Activated T-helper 1 cell treated with anti-CD3 and anti-CD28 coated beads, Interleukin-12 subunit alpha, Interleukin-12 subunit beta, Interleukin-2, Interleukin-4 antibody, amounts not matched to agents 30 ng/mL and 10 ng/mL and 1 ng/mL, durations not matched to agents 14 hours and 24 hours and 36 hours (primary cell): ENCODE results near the gene AGL. TPM values are rescaled to one million over a fixed set of nuclear protein-coding genes. Genes with fewer than 3 reads are reported as not detected.
A peak's percentile ranks its signal among the peaks of the same experiment; 100 is the strongest.
"Not testable (repeated sequence)": the region's sequence is repeated elsewhere in the genome, so short reads cannot be mapped to it uniquely, and the experiment has no call there.

Source experiments
- DNase-seq: peaks from one replicate; pipeline ENCODE4 v3.0.0; 2021; ENCODE audit warnings: low spot score
- H3K27ac Mint-ChIP-seq: one replicate; pipeline ENCODE4 v1.8.0; 2021; ENCODE audit warnings: mild to moderate bottlenecking, mixed read lengths
- H3K27me3 Mint-ChIP-seq: one replicate; pipeline ENCODE4 v1.8.0; 2022; ENCODE audit warnings: mild to moderate bottlenecking, moderate library complexity, mixed read lengths; ENCODE audit not compliant: insufficient read depth
- H3K36me3 Mint-ChIP-seq: one replicate; pipeline ENCODE4 v1.8.0; 2021; ENCODE audit warnings: low read depth, mixed read lengths
- H3K4me1 Mint-ChIP-seq: one replicate; pipeline ENCODE4 v1.8.0; 2021; ENCODE audit warnings: low read depth, mixed read lengths
- H3K4me3 Mint-ChIP-seq: one replicate; pipeline ENCODE4 v1.8.0; 2021; ENCODE audit warnings: mild to moderate bottlenecking, moderate library complexity, mixed read lengths
- H3K9me3 Mint-ChIP-seq: one replicate; pipeline ENCODE4 v1.8.0; 2021; ENCODE audit warnings: mixed read lengths
- intact Hi-C: fragments of 100-400 bp; cut with micrococcal nuclease; formaldehyde crosslinking; loops from one replicate; pipeline ENCODE4 v1.15.1; 2024
- total RNA-seq: library from RNA; stranded (reverse); gene quantifications from 2 replicates; pipeline ENCODE4 v1.2.3, GENCODE V29; 2022

AGL gene
- total RNA-seq, 1 donor from 2014 or later = 10.7 TPM

DNA sequence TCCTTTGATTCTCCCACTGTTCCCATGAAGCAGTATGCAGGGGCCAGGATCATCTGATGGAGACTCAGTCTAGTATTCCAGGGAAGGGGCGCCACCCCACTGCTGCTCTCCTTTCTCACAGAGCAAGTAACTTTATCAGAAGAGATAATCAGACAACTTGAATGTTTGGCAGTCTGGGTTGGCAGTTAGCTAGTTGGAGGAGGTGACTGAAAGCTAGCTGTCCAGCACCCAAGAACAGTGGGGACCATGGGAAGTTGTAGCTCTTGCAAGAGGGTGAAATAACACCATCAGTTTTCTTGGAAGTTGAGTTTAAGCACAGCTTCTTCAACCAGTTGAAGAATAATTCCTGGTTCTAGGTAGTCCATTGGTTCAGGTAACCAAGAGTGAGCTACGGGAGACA is 22.2 kb upstream of the AGL start:
- H3K4me3 Mint-ChIP-seq = no peak overlapping the region
- H3K27ac Mint-ChIP-seq = no peak overlapping the region
- peaks cover 7% of the 10 kb centered on the region for H3K27me3 Mint-ChIP-seq
- no peaks in the 10 kb centered on the region for H3K36me3 Mint-ChIP-seq
- H3K9me3 Mint-ChIP-seq = no peaks in the 10 kb centered on the region
- H3K4me1 Mint-ChIP-seq = no peaks in the 10 kb centered on the region
- intact Hi-C loops = no loop called here
- no peak for DNase-seq

- DNase-seq = no peak
- H3K27me3 Mint-ChIP-seq = peaks cover 7% of the 10 kb centered on the region
- H3K9me3 Mint-ChIP-seq = no peaks in the 10 kb centered on the region
- no peaks in the 10 kb centered on the region for H3K4me1 Mint-ChIP-seq
- no peaks in the 10 kb centered on the region for H3K36me3 Mint-ChIP-seq
- no peak overlapping the region for H3K27ac Mint-ChIP-seq
- no peak overlapping the region for H3K4me3 Mint-ChIP-seq
- intact Hi-C loops = no loop called here
These were observed 20.9 kb upstream of the AGL start for GRCh38 chr1:99829269-99829668.

- H3K27ac Mint-ChIP-seq, DNase-seq, H3K4me3 Mint-ChIP-seq, H3K4me1 Mint-ChIP-seq, H3K9me3 Mint-ChIP-seq, intact Hi-C loops, H3K36me3 Mint-ChIP-seq, H3K27me3 Mint-ChIP-seq: not testable (repeated sequence)
These were observed 16.2 kb upstream of the AGL start for GRCh38 chr1:99833911-99834310.

DNA sequence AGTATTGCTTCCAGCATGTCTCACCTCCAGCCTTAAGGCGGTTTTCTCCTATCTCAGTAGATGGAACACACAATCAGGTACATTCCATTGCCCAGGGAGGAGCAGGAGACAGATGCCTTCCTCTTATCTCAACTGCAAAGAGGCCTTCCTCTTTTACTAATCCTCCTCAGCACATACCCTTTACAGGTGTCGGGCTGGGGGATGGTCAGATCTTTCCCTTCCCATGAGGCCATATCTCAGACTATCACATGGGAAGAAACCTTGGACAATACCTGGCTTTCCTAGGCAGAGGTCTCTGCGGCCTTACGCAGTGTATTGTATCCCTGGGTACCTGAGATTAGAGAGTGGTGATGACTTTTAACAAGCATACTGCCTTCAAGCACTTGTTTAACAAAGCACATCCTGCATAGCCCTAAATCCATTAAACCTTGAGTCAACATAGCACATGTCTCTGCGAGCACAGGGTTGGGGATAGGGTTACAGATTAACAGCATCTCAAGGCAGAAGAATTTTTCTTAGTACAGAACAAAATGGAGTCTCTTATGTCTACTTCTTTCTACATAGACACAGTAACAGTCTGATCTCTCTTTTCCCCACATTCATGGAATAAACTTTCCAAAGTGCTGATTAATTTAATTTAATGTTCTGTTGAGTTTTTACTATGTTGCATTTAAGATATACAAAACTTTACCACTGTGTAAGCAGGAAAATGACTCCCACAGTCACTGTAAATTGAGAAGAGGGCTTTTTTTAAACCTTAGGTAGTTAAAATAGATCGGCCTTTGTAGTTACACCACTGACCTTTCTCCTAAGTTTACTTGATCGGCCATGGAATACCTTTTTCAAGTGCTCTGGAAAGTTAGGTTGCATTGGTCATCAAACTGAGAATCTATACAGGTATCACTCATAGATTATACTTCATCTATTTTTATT is 13.7 kb upstream of the AGL start:
- H3K36me3 Mint-ChIP-seq, DNase-seq, intact Hi-C loops, H3K4me1 Mint-ChIP-seq, H3K27ac Mint-ChIP-seq, H3K9me3 Mint-ChIP-seq, H3K4me3 Mint-ChIP-seq: not testable (repeated sequence)
- H3K27me3 Mint-ChIP-seq = peaks cover 10% of the 10 kb centered on the region

DNA sequence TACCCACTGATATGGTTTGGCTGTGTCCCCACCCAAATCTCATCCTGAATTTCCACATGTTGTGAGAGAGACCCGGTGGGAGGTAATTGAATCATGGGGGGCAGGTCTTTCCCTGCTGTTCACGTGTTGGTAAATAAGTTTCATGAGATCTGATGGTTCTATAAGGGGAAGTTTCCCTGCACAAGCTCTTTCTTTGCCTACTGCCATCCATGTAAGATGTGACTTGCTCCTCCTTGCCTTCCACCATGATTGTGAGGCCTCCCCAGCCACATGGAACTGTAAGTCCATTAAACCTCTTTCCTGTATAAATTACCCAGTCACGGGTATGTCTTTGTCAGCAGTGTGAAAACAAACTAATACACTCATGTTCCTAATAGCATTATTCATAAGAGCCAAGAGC is 9.8 kb upstream of the AGL start:
- H3K9me3 Mint-ChIP-seq, H3K27me3 Mint-ChIP-seq, H3K4me3 Mint-ChIP-seq, H3K27ac Mint-ChIP-seq, H3K36me3 Mint-ChIP-seq, H3K4me1 Mint-ChIP-seq, intact Hi-C loops, DNase-seq: not testable (repeated sequence)

DNA sequence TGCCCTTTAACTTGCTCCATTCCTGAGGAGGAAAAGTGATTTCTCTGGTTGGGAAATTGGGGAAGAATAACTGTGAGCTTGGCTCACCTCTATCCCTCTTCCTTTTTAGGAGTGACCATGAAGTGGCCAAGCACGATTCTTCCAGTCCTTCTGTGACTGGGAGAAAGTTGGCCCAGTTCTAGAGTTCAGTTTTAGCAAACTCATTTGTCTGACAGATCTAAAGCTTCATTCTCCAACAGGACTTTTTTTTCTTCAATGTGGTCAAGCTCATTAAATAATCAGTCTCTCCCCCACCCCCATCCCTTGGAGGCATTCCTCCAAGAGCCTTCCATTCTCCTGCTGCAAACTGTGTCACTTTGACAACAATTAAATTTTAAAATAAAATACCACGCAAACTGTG is 6.4 kb upstream of the AGL start:
- Mint-ChIP-seq H3K27me3 (peaks cover 11% of the 10 kb centered on the region), H3K4me1 (no peaks in the 10 kb centered on the region), H3K9me3 (peaks cover 6% of the 10 kb centered on the region), H3K4me3 (no peak overlapping the region), H3K36me3 (no peaks in the 10 kb centered on the region), H3K27ac (no peak overlapping the region)
- no peak for DNase-seq
- intact Hi-C loops = no loop called here

DNA sequence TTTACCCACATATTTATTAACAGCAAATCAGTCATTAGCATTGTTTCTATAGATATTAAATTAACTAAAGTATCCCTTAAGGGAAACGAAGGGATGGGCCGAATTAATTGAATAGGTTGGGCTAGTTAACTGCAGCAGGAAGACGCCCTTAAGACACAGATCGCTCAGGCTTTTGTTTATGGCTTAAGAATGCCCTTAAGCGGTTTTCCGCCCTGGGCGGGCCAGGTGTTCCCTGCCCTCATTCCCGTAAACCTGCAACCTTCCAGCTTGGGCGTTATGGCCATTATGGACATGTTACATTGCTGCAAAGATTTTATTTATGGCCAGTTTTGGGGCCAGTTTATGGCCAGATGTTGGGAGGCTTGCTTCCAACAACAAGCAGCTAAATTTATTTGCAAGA is 5.0 kb upstream of the AGL start:
- intact Hi-C loops, H3K27me3 Mint-ChIP-seq, H3K27ac Mint-ChIP-seq, H3K4me3 Mint-ChIP-seq, H3K9me3 Mint-ChIP-seq, H3K4me1 Mint-ChIP-seq, DNase-seq, H3K36me3 Mint-ChIP-seq: not testable (repeated sequence)

DNA sequence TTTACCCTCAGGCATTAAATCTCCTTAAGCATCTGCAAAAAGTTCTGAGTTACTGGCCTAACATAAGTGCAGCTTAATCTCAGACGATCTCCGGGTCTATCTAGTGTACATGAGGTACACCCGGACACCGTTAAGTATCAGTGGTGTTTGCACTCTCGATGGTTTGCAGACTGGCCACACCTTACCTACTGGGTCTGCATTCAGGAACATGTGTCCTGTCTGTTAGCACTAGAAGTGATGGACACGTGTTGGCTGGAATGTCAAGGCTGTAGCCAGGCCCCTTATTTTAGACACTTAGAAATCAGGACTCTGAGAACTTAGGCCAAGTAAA is 783 bp upstream of the AGL start:
- no peaks in the 10 kb centered on the region for H3K9me3 Mint-ChIP-seq
- H3K27ac Mint-ChIP-seq = peak overlapping the region; percentile 86
- peak overlapping the region; percentile 92 for H3K4me3 Mint-ChIP-seq
- H3K36me3 Mint-ChIP-seq = peaks cover 7% of the 10 kb centered on the region
- peaks cover 6% of the 10 kb centered on the region for H3K27me3 Mint-ChIP-seq
- DNase-seq = no peak
- peaks cover 17% of the 10 kb centered on the region for H3K4me1 Mint-ChIP-seq
- intact Hi-C loops = no loop called here

GRCh38 chr1:99850459-99851291 is 514 bp downstream of the AGL start:
- no peak for DNase-seq
- Mint-ChIP-seq H3K4me1 (peaks cover 17% of the 10 kb centered on the region), H3K27ac (peak overlapping the region; percentile 82), H3K36me3 (peaks cover 7% of the 10 kb centered on the region), H3K9me3 (no peaks in the 10 kb centered on the region), H3K4me3 (peak overlapping the region; percentile 92), H3K27me3 (peaks cover 6% of the 10 kb centered on the region)
- intact Hi-C loops = loop anchor here (1.0 to 10.0 kb wide), 5 partner anchors 42 to 394 kb away; partner anchors contain the start of genes DBT, SLC35A3 and TRMT13

GRCh38 chr1:99851850-99852454 is 1.8 kb downstream of the AGL start:
- no peak overlapping the region for H3K27ac Mint-ChIP-seq
- peak overlapping the region; percentile 12 for H3K4me3 Mint-ChIP-seq
- no peaks in the 10 kb centered on the region for H3K9me3 Mint-ChIP-seq
- peaks cover 3% of the 10 kb centered on the region for H3K27me3 Mint-ChIP-seq
- intact Hi-C loops = loop anchor here (10.0 kb wide), 1 partner anchor 393 kb away; the partner anchor contains the start of gene DBT
- H3K36me3 Mint-ChIP-seq = peaks cover 7% of the 10 kb centered on the region
- peaks cover 17% of the 10 kb centered on the region for H3K4me1 Mint-ChIP-seq
- no peak for DNase-seq

- intact Hi-C loops = loop anchor here (10.0 kb wide), 1 partner anchor 392 kb away; the partner anchor contains the start of gene DBT
- H3K36me3 Mint-ChIP-seq = peaks cover 7% of the 10 kb centered on the region
- H3K27me3 Mint-ChIP-seq = no peaks in the 10 kb centered on the region
- no peaks in the 10 kb centered on the region for H3K9me3 Mint-ChIP-seq
- peaks cover 17% of the 10 kb centered on the region for H3K4me1 Mint-ChIP-seq
- H3K27ac Mint-ChIP-seq = no peak overlapping the region
- H3K4me3 Mint-ChIP-seq = no peak overlapping the region
- DNase-seq = no peak
These were observed 2.5 kb downstream of the AGL start for GRCh38 chr1:99852648-99853047.

DNA sequence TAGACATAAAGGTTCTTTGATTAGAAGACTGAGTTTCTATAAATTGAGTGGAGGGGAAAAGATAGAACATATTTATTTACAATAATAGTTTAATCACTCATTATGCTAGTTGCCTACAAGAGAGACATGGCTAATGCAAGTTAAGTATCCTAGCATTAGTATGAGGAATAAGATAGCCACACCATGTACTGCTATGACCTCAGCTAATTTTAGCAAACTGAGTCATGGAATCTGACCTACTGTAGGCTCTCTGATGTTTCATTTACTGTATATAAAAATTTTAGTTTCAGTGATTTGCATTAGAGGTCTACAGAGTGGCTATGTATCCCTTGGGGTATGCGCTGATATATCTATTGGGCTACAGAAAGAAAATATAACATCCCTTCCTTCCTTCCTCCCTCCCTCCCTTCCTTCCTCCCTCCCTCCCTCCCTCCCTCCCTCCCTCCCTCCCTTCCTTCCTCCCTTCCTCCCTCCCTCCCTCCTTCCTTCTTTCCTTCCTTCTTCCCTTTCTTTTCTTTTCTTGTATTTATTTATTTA is 5.8 kb downstream of the AGL start:
- Mint-ChIP-seq H3K4me1 (peaks cover 6% of the 10 kb centered on the region), H3K4me3 (no peak overlapping the region), H3K36me3 (peaks cover 7% of the 10 kb centered on the region), H3K27ac (no peak overlapping the region), H3K27me3 (no peaks in the 10 kb centered on the region), H3K9me3 (no peaks in the 10 kb centered on the region)
- intact Hi-C loops = loop anchor here (10.0 kb wide), 1 partner anchor 389 kb away; the partner anchor contains the start of gene DBT
- DNase-seq = no peak
